Measurements from ENCODE around the gene BNIP5. TPM values are rescaled to one million over a fixed set of nuclear protein-coding genes. Genes with fewer than 3 reads are reported as not detected.

Gene BNIP5
- total RNA-seq, 2 experiments from 2014 or later = not detected

- no peaks in the 10 kb centered on the region for H3K36me3 Mint-ChIP-seq
- DNase-seq = no peak
- H3K27ac Mint-ChIP-seq = no peak overlapping the region
- H3K4me3 Mint-ChIP-seq = no peak overlapping the region
- no peaks in the 10 kb centered on the region for H3K9me3 Mint-ChIP-seq
- peaks cover 8% of the 10 kb centered on the region for H3K27me3 Mint-ChIP-seq
- H3K4me1 Mint-ChIP-seq = no peaks in the 10 kb centered on the region
Measured at GRCh38 chr6:36312854-36313648, 23.6 kb downstream of the BNIP5 start.

DNA sequence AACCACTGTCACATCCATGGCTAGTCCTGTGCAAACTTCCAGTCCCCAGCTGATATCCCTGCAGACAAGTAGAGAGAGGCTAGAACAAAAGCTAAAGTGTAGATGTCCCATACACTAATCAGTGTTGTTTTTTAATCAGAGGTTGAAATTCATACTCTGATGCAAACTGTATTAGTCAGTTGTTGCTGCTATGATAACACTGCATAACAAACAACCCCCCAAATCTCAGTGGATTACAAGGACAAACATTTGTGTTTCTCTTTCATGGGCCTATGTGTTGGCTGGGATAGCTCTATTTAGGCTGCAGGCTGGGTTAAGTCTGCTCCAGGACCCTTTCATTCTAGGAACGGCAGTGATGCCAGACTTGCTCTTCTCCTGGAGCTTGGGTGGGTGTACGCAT lies 26.8 kb downstream of the BNIP5 start:
- H3K27me3 Mint-ChIP-seq = peaks cover 8% of the 10 kb centered on the region
- H3K9me3 Mint-ChIP-seq = no peaks in the 10 kb centered on the region
- no peak for DNase-seq
- no peak overlapping the region for H3K27ac Mint-ChIP-seq
- no peaks in the 10 kb centered on the region for H3K4me1 Mint-ChIP-seq
- H3K4me3 Mint-ChIP-seq = no peak overlapping the region
- H3K36me3 Mint-ChIP-seq = no peaks in the 10 kb centered on the region

- Mint-ChIP-seq H3K4me3 (no peak overlapping the region), H3K36me3 (no peaks in the 10 kb centered on the region), H3K27me3 (peaks cover 8% of the 10 kb centered on the region)
Measured at GRCh38 chr6:36309203-36309602, 27.5 kb downstream of the BNIP5 start.

DNA sequence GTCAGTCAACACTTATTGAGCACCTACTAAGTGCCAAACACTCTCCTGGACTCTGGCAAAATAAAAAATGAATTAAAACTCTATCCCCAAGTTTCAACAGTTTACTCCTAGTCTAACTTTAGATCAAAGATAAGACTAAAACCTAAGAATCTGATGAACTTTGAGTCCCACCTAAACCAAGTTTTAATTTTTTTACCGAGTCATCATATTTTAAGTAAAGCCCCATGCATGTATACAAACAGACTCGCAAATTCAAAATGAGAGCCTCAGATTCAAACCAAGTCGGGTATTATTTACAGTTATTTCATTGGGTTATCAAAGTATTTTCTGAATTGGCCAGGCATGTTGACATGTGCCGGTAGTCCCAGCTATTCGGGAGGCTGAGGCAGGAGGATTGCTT lies 28.2 kb downstream of the BNIP5 start:
- Mint-ChIP-seq H3K9me3 (no peaks in the 10 kb centered on the region), H3K27ac (no peak overlapping the region), H3K4me3 (no peak overlapping the region), H3K27me3 (peaks cover 8% of the 10 kb centered on the region), H3K4me1 (no peaks in the 10 kb centered on the region), H3K36me3 (no peaks in the 10 kb centered on the region)
- DNase-seq = no peak

More at GRCh38 chr6:36309203-36309602, 27.5 kb downstream of the BNIP5 start:
- H3K27ac Mint-ChIP-seq = no peak overlapping the region
- no peak for DNase-seq
- no peaks in the 10 kb centered on the region for H3K4me1 Mint-ChIP-seq
- H3K9me3 Mint-ChIP-seq = no peaks in the 10 kb centered on the region

DNA sequence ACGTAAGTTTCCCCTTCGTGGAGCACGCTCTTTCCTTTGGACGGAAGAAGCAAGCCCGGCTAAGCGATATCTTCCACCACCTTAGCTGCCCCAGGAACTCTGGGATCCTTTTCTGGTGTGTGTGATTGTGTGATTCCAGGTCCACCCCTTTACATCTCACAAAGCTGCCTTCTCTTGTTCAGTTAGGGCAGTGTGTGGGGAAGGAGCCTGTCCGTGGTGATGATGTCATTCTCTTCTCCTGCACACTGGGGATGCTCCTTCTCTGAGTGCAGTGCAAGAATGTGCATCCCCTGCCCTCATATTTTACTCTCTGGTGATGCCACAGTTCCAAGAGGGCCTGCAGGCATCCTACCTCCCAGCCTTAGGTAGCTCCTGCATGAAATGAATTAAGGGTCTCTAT lies 30.3 kb downstream of the BNIP5 start:
- H3K4me3 Mint-ChIP-seq = no peak overlapping the region
- peaks cover 12% of the 10 kb centered on the region for H3K27me3 Mint-ChIP-seq
- no peaks in the 10 kb centered on the region for H3K4me1 Mint-ChIP-seq
- H3K36me3 Mint-ChIP-seq = no peaks in the 10 kb centered on the region
- H3K27ac Mint-ChIP-seq = no peak overlapping the region
- DNase-seq = no peak
- no peaks in the 10 kb centered on the region for H3K9me3 Mint-ChIP-seq

GRCh38 chr6:36305885-36306284 lies 30.8 kb downstream of the BNIP5 start:
- Mint-ChIP-seq H3K4me1 (no peaks in the 10 kb centered on the region), H3K27ac (no peak overlapping the region), H3K27me3 (peaks cover 11% of the 10 kb centered on the region), H3K4me3 (no peak overlapping the region), H3K9me3 (no peaks in the 10 kb centered on the region), H3K36me3 (no peaks in the 10 kb centered on the region)
- DNase-seq = no peak

DNA sequence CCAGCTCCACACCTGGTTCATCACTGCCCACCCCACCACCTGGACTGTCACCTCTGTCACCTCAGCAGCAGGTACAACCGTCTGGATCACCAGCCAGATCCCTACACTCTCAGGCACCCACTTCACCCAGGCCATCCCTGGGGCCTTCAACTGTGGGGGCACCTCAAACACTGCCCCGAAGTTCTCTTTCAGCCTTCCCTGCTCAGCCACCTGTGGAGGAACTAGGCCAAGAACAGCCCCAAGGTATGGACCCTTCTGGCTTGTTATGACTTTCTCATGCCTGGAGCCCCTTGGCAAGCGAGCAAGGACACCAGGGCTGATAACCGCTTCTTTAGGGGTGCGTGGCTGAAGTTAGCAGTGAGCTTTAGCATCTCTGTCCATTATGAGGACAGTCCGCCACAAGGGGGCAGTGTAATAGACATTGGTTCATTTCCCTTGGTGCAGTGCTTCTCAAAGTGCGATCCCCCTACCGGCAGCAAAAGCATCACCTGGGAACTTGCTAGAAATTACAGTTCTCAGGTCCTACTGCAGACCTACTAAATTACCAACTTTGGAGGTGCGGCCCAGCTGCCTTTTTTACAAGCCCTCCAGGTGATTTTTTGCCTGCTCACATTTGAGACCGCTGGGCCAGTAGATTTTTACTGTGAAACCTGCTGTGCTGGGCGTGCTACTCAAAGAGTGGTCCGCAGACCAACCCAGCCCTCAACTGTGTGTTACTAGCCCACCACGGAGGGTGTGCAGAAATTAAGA lies 34.3 kb downstream of the BNIP5 start:
- peaks cover 15% of the 10 kb centered on the region for H3K27me3 Mint-ChIP-seq
- no peak overlapping the region for H3K27ac Mint-ChIP-seq
- peak; percentile 86 for DNase-seq
- no peaks in the 10 kb centered on the region for H3K9me3 Mint-ChIP-seq
- H3K4me1 Mint-ChIP-seq = no peaks in the 10 kb centered on the region
- no peaks in the 10 kb centered on the region for H3K36me3 Mint-ChIP-seq
- H3K4me3 Mint-ChIP-seq = no peak overlapping the region

- Mint-ChIP-seq H3K4me3 (no peak overlapping the region), H3K36me3 (no peaks in the 10 kb centered on the region), H3K27me3 (peaks cover 15% of the 10 kb centered on the region), H3K9me3 (no peaks in the 10 kb centered on the region), H3K4me1 (no peaks in the 10 kb centered on the region), H3K27ac (no peak overlapping the region)
- no peak for DNase-seq
Measured at GRCh38 chr6:36301781-36302180, 34.9 kb downstream of the BNIP5 start.

DNA sequence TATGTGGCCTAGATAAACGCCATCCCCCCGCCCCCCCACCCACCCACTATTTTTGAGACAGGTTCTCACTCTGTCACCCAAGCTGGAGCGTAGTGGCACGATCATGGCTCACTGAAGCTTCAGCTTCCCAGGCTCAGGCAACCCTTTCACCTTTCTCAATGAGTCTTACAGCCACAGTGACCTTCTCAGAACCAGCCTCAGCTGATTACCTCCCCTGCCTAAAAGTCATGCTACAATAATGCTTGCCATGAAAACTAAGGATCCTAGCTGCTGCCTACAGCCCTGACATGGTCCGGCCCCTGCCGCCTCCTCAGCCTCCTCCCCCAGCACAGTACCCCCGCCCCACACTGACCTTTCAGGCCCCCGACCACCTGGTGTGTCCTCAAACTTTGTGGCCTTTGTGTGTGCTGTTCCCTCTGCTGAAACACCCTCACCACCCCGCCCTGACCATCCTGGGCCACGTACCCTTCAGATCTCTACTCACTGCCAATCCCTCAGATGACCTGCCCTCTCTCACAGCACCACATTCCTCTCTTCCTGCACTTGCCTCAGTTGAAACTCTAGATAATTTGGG lies 35.5 kb downstream of the BNIP5 start:
- Mint-ChIP-seq H3K4me3 (no peak overlapping the region), H3K27me3 (peaks cover 15% of the 10 kb centered on the region), H3K36me3 (no peaks in the 10 kb centered on the region), H3K9me3 (no peaks in the 10 kb centered on the region), H3K4me1 (no peaks in the 10 kb centered on the region), H3K27ac (no peak overlapping the region)
- DNase-seq = no peak

DNA sequence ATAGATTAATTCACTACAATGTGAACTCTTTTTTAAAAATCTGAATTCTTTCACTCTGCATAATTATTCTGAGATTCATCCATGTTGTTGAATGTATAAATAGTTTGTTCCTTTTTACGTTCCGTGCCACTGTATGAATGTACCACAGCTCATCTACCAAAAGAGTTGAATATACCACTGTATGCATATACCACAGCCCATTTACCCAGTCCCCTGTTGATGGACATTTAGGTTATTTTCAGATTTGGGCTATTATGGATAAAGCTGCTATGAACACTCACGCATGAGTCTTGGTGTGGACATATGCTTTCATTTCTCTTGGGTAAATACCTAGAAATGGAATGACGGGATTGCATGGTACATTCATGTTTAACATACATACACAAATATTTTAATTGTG lies 38.7 kb downstream of the BNIP5 start:
- Mint-ChIP-seq H3K36me3 (no peaks in the 10 kb centered on the region), H3K27me3 (peaks cover 15% of the 10 kb centered on the region), H3K4me1 (no peaks in the 10 kb centered on the region), H3K9me3 (no peaks in the 10 kb centered on the region), H3K27ac (no peak overlapping the region), H3K4me3 (no peak overlapping the region)
- no peak for DNase-seq

DNA sequence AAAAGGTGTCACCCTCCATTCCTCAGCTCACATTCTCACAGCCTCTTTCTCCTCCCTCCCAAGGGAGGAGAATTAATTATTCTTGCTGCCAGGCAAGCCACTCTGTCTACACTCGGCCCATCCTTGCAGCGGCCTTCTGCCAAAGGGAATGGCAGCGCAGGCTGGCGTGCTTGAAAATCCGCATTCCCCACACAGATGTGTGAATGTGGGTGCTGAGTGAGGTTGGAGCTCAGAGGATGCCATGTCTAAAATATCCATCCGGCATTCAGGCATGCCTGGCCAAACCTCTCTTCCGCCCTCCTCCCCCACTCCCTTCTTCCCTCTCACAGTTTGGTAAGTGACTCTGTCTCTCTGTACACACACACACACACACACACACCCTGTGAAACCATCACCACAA lies 39.2 kb downstream of the BNIP5 start:
- no peak overlapping the region for H3K4me3 Mint-ChIP-seq

DNA sequence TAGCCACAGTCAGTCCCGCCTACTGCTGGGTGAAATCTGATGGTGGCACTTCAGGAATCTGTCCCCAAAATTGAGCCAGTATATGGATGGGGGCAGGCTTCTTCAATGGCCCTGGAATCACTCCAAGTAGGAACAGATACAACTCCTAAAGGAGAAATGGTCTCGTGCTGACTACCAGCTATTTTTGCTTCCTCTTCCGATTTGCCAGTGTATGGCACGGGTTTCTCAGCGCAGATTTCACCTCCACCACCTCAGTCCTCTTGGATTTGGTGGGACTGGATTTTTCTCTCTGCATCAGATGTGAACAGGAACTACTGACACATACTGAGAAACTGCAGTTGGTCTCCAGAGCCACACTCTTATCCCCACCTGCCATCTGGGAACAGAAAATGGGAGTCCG lies 39.6 kb downstream of the BNIP5 start:
- Mint-ChIP-seq H3K4me3 (no peak overlapping the region), H3K9me3 (no peaks in the 10 kb centered on the region), H3K27me3 (peaks cover 12% of the 10 kb centered on the region), H3K4me1 (no peaks in the 10 kb centered on the region), H3K36me3 (no peaks in the 10 kb centered on the region), H3K27ac (no peak overlapping the region)
- no peak for DNase-seq

More for the DNA sequence above, 39.2 kb downstream of the BNIP5 start:
- DNase-seq = no peak
- no peaks in the 10 kb centered on the region for H3K9me3 Mint-ChIP-seq
- H3K4me1 Mint-ChIP-seq = no peaks in the 10 kb centered on the region
- H3K27ac Mint-ChIP-seq = no peak overlapping the region
- no peaks in the 10 kb centered on the region for H3K36me3 Mint-ChIP-seq
- H3K27me3 Mint-ChIP-seq = peaks cover 15% of the 10 kb centered on the region

- Mint-ChIP-seq H3K27me3 (peaks cover 7% of the 10 kb centered on the region), H3K36me3 (no peaks in the 10 kb centered on the region), H3K4me1 (no peaks in the 10 kb centered on the region), H3K4me3 (no peak overlapping the region), H3K27ac (no peak overlapping the region), H3K9me3 (no peaks in the 10 kb centered on the region)
- no peak for DNase-seq
Measured at GRCh38 chr6:36296240-36296639, 40.4 kb downstream of the BNIP5 start.

DNA sequence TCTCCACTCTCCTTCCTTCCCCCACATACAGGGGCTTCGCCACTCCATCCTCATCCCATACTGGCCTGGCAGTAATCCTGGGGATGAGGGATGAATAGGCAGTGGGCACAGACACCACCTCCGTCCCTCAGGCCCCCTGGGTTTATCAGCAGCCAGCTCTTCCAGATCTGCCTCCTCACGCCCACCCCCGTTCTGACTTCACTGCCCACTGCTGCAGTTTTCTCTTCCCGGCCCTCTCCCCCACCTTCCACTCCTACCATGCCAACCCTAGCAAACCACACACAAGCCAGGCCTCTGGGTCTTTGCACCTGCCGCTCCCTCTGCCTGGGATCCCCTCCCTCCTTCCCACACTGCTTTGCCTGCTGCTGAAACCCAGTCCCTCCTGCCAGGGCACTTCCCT lies 44.5 kb downstream of the BNIP5 start:
- no peak overlapping the region for H3K4me3 Mint-ChIP-seq
- no peak overlapping the region for H3K27ac Mint-ChIP-seq
- peaks cover 5% of the 10 kb centered on the region for H3K4me1 Mint-ChIP-seq
- no peaks in the 10 kb centered on the region for H3K27me3 Mint-ChIP-seq
- H3K36me3 Mint-ChIP-seq = no peaks in the 10 kb centered on the region
- DNase-seq = no peak
- no peaks in the 10 kb centered on the region for H3K9me3 Mint-ChIP-seq
